ENCODE measurements around the gene COL21A1. TPM values are rescaled to one million over a fixed set of nuclear protein-coding genes. Genes with fewer than 3 reads are reported as not detected.

Gene COL21A1
- total RNA-seq, 1 experiment from 2014 or later = 3.3 TPM

DNA sequence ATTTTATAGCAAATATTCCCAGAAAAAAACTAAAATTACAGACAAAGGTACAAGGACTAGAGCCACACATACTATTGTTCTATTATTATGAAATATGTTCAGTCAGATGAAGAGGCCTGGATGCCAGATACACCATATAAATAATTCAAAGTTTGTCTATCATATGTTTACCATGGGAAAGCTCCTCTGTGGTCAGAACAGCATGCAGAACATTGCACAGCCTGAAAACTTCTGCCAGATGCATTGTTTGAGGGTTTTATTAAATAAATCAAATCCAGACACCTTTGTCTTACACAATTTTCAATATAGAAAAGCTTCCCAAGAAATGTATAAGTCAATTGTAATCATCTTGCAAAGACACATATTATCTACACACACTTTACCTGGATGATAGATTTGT lies 35.0 kb upstream of the COL21A1 start:
- Histone ChIP-seq H3K9me3 (ENCODE audit: control insufficient read depth, insufficient read depth, low read depth, low read length) (no peaks in the 10 kb centered on the region), H3K27ac (ENCODE audit: low read length) (no peak overlapping the region), H3K4me1 (ENCODE audit: control insufficient read depth, insufficient read depth, low read length) (no peaks in the 10 kb centered on the region), H3K27me3 (ENCODE audit: control insufficient read depth, insufficient read depth, low read length) (no peaks in the 10 kb centered on the region), H3K36me3 (ENCODE audit: control insufficient read depth, insufficient read depth, low read length) (no peaks in the 10 kb centered on the region), H3K4me3 (ENCODE audit: low read depth in 2 of 2, low read length in 2 of 2) (no peak overlapping the region)
- in situ Hi-C loops (cut with HindIII; ENCODE audit: low pct_unique_long_range_greater_than_20kb, low sequenced_read_pairs) = no loop called here
- ATAC-seq = no peak
- intact Hi-C loops (cut with micrococcal nuclease; ENCODE audit: unreplicated experiment) = no loop called here
- POLR2A ChIA-PET = no interaction called here
- TF ChIP-seq POLR2AphosphoS5 (IDR thresholded peaks at IDR 0.05; ENCODE audit: low read depth, low read length) (no peak), CTCF (IDR thresholded peaks at IDR 0.05) (no peak), TCF7L2 (IDR thresholded peaks at IDR 0.05; ENCODE audit: low read depth, low read length) (no peak), REST (IDR thresholded peaks at IDR 0.05; ENCODE audit: insufficient read depth in 1 of 2, low read depth in 2 of 2, low read length in 1 of 2) (no peak), SIN3A (IDR thresholded peaks at IDR 0.05; ENCODE audit: borderline replicate concordance, insufficient read depth, low read depth, low read length) (no peak)
- no peak for DNase-seq (ENCODE audit: low read depth, low spot score)
- CTCF ChIA-PET = no interaction called here
- no TSS peak for BruUV-seq (replicated peaks)

DNA sequence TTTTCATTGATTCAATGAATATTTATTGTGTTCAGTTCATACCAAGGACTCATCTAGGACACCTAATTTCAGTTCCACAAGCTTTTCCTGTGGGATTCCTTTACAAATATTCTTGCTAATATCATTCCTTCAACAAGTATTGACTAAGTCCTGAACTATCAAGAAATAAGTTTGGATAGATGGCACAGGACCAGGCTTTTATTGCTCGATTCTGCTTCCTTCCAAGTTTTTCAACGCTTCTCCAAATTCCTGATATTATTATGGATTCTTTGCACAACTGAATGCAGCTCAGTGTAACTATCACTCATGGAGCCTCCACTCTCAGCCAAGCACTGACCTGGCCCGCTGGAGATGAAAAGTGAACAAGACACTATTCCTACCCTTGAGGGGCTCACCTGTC lies 32.7 kb upstream of the COL21A1 start:
- H3K27me3 ChIP-seq (ENCODE audit: control insufficient read depth, insufficient read depth, low read length) = no peaks in the 10 kb centered on the region
- no peaks in the 10 kb centered on the region for H3K4me1 ChIP-seq (ENCODE audit: control insufficient read depth, insufficient read depth, low read length)
- no TSS peak for BruUV-seq (replicated peaks)
- no peaks in the 10 kb centered on the region for H3K9me3 ChIP-seq (ENCODE audit: control insufficient read depth, insufficient read depth, low read depth, low read length)
- intact Hi-C loops (cut with micrococcal nuclease; ENCODE audit: unreplicated experiment) (no loop called here), in situ Hi-C loops (cut with HindIII; ENCODE audit: low pct_unique_long_range_greater_than_20kb, low sequenced_read_pairs) (no loop called here)
- POLR2A ChIA-PET = no interaction called here
- CTCF ChIA-PET = no interaction called here
- no peak for TF ChIP-seq POLR2AphosphoS5 (IDR thresholded peaks at IDR 0.05; ENCODE audit: low read depth, low read length)
- no peak for TF ChIP-seq TCF7L2 (IDR thresholded peaks at IDR 0.05; ENCODE audit: low read depth, low read length)
- no peak for TF ChIP-seq SIN3A (IDR thresholded peaks at IDR 0.05; ENCODE audit: borderline replicate concordance, insufficient read depth, low read depth, low read length)
- TF ChIP-seq REST (IDR thresholded peaks at IDR 0.05; ENCODE audit: insufficient read depth in 1 of 2, low read depth in 2 of 2, low read length in 1 of 2) = no peak
- no peak for TF ChIP-seq CTCF (IDR thresholded peaks at IDR 0.05)
- no peak overlapping the region for H3K4me3 ChIP-seq (ENCODE audit: low read depth in 2 of 2, low read length in 2 of 2)
- ATAC-seq (no peak), DNase-seq (ENCODE audit: low read depth, low spot score) (no peak)
- no peak overlapping the region for H3K27ac ChIP-seq (ENCODE audit: low read length)
- no peaks in the 10 kb centered on the region for H3K36me3 ChIP-seq (ENCODE audit: control insufficient read depth, insufficient read depth, low read length)

Measured in Panc1 (cell line).